ENCODE results near the gene ELMOD1.

ELMOD1 gene

DNA sequence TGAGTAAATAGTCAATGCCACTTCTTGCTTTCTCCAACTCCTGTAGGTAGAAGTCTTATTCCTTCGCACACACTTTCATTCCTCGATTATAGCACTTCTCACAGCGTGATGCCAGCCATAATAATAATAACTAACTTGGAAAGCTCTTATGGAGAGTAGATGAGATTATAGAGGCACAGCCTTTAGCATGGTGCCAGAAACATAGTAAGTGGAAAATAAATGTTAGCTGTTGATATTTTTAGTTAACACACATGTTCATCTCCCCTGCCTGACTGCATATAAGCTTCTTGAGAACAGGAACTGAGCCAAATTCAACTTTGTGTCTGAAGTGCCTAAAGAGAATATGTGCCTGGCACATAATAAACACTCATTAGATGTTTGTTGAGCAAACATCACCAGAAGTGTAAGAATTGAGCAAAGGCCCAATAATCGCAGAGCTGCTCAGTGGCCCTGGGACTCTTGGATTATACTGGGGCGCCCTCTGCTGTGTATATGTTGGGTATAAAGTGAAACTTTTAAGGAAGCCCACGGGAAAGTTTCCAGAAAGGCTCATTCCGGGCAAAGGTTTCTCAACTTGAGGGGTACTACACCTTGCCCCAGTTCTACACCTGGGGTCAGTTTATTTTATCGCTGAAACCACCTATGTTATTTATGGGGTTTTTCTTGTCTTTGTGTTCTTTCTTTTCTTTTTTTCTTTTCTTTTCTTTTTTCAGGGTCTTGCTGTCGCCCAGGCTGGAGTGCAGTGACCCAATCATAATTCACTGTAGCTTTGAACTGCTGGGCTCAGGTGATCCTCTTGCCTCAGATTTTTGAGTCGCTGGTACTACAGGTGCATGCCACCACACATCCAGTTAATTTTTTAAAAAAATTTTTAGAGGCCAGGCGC is 98.6 kb downstream of the ELMOD1 start:
- TF ChIP-seq, protein P1, sequence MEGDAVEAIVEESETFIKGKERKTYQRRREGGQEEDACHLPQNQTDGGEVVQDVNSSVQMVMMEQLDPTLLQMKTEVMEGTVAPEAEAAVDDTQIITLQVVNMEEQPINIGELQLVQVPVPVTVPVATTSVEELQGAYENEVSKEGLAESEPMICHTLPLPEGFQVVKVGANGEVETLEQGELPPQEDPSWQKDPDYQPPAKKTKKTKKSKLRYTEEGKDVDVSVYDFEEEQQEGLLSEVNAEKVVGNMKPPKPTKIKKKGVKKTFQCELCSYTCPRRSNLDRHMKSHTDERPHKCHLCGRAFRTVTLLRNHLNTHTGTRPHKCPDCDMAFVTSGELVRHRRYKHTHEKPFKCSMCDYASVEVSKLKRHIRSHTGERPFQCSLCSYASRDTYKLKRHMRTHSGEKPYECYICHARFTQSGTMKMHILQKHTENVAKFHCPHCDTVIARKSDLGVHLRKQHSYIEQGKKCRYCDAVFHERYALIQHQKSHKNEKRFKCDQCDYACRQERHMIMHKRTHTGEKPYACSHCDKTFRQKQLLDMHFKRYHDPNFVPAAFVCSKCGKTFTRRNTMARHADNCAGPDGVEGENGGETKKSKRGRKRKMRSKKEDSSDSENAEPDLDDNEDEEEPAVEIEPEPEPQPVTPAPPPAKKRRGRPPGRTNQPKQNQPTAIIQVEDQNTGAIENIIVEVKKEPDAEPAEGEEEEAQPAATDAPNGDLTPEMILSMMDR (conservative IDR thresholded peaks at IDR 0.05), result peak; percentile 88
- H3K27ac ChIP-seq, result no peak overlapping the region

DNA sequence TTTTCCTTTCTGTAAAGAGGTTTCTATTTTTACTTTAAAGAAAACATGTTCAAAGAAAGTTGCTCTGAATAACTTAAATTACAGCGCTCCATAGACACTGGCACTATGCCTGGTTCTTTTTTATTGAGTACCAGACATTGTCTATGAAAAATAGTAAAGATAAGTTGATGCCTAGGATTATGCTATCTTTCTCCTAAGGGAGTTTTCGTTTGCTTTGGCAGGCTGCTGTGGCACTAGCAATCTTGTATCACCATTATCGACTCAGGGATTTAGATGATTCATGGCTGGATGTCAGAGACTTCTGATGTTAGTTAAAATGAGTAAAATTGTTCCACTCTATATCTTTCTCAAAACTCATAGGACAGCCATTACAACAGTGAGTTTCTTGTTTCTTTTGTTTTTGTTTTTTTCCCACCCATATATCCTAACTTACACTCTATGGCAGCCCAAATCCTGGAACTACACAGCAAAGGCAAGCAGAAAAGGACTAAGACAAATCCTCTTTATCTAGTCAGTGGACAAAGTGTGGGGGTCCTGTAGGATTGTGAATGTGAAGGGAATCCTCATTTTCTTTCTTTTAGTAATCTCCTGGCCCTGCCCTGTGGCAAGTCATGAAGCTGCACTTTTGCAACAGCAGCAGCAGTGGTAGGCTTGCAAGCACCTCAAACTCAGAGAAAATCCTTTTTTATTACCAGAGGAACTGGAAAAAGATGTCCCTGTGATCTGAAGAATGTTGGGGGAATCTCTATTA is 100.2 kb downstream of the ELMOD1 start:
- no peak overlapping the region for H3K27ac ChIP-seq
- TF ChIP-seq, protein P1 (conservative IDR thresholded peaks at IDR 0.05), result no peak

DNA sequence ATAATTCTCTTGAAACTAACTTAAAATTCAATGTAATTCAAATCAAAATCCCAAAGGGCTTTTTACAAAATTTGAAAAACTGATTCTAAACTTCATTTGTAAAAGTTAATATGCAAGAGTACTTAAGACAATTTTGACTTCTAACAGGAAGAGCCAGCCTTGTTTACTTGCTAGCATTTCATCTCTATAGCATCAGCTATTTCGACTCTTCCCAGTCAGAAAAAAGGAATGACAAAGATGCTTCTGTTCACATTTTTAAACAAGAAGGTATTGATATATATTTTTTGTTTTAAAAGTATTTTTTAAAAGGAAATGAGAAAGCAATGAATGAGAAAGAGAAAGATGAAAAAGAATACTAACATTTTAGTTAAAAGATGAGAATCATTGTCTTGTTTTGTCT is 104.5 kb downstream of the ELMOD1 start:
- TF ChIP-seq, protein P1 (conservative IDR thresholded peaks at IDR 0.05), result no peak
- no peak overlapping the region for H3K27ac ChIP-seq

DNA sequence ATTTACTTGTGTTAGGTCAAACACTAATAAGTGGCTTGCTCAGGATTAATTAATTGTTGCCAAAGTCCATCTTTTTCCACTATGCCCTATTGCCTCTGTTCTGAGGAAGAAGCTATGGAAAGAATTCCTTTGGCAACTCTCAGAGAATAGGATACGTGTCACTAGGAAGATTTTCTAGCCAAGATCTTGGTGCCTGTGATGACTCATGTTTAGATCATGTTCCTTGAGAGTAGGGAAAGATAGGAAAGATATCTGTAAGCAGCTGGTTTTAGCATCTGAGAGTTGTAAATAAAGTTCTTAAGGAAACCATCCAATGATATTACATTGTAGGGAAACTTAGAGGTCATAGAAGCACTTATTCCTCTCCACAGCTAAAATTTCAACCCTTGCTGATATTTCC is 105.2 kb downstream of the ELMOD1 start:
- no peak overlapping the region for H3K27ac ChIP-seq
- TF ChIP-seq, protein P1 (conservative IDR thresholded peaks at IDR 0.05), result no peak

DNA sequence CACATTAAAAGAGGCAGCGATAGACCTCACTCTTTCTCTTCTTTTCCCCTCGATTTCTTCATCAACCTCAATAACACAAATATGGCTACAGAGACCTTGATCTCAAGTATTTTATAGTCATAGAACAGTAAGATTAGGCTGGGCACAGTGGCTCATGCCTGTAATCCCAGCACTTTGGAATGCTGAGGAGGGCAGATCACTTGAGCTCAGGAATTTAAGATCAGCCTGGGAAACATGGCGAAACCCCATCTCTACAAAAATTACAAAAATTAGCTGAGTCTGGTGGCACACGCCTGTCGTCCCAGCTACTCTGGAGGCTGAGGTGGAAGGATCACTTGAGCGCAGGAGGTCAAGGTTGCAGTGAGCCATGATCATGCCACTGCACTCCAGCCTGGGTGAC is 106.3 kb downstream of the ELMOD1 start:
- H3K27ac ChIP-seq, result no peak overlapping the region

DNA sequence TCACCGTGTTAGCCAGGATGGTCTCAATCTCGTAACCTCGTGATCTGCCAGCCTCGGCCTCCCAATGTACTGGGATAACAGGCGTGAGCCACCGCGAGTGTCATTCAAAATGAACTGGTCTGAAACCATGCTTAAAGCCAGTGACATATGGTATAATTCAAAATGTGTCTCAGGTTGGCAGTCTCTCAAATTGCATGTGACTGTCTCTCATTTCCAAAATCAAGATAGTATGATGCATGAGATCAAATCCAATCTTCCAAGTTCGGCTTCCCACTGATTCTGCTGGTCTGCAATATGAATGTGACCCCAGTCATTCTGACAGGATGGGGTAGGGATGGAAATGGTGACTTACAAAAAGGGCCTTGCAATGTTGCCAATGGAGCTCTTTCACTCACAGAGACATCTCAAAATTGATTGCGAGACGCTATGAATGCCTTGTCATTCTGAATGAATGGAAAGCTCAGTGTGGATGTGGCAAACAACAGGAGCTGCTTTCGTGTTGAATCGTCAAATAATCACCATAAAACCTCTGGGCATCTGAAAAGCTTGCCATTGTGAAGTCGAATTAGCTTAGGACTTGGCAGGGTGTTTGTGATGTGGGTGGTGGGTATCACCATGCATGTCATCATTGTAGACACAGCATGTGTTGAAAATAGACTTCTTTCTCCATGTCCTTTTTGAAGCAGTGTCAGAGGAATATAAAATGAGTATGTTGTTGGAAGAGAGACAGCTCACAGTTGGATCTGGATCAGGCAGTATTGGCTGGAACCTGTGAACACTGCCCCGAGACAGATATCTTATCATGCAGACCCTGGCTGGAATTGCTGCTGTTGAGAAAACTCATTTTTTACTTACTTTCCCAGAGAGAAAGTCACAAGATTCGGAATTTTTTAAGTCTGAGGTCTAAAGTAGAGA is 108.7 kb downstream of the ELMOD1 start:
- TF ChIP-seq, protein P1 (conservative IDR thresholded peaks at IDR 0.05), result no peak
- no peak overlapping the region for H3K27ac ChIP-seq

More for the DNA sequence above, 106.3 kb downstream of the ELMOD1 start:
- TF ChIP-seq, protein P1 (conservative IDR thresholded peaks at IDR 0.05), result no peak
